Spleen (tissue), 11 donors: ENCODE data around the gene MAST4. TPM values are rescaled to one million over a fixed set of nuclear protein-coding genes. Genes with fewer than 3 reads are reported as not detected.

Experiments
- DNase-seq: peaks from one replicate; pipeline ENCODE4 v3.0.0-alpha.2; 2020
- H3K27ac ChIP-seq, 8 donors: fragments of 200-600 bp; sonication (generic) in 7 of 8; 1 replicate in 4 of 8; 2 replicates in 4 of 8; pipeline versions ENCODE4 v1.5.0 to v1.8.0; 2016 to 2021; ENCODE audit warnings: inconsistent platforms in 4 of 8, mild to moderate bottlenecking in 4 of 8, moderate library complexity in 1 of 8
- H3K27me3 ChIP-seq, 7 donors: fragments of 200-600 bp; sonication (generic) in 6 of 7; replicated peaks in 1 of 7; 1 replicate in 4 of 7; 2 replicates in 3 of 7; pipeline versions ENCODE4 v1.5.0 to v1.8.0; 2016 to 2021; ENCODE audit warnings: inconsistent platforms in 3 of 7, mild to moderate bottlenecking in 1 of 7
- H3K36me3 ChIP-seq, 6 donors: fragments of 200-600 bp; sonication (generic) in 5 of 6; 1 replicate in 4 of 6; 2 replicates in 2 of 6; pipeline versions ENCODE4 v1.5.0 to v1.8.0; 2016 to 2021; ENCODE audit warnings: inconsistent platforms in 2 of 6
- H3K4me1 ChIP-seq, 6 donors: fragments of 200-600 bp; sonication (generic) in 5 of 6; 1 replicate in 3 of 6; 2 replicates in 3 of 6; pipeline versions ENCODE4 v1.5.0 to v1.8.0; 2016 to 2021; ENCODE audit warnings: inconsistent platforms in 3 of 6
- H3K4me3 ChIP-seq, 8 donors: fragments of 200-600 bp; sonication (generic) in 7 of 8; 1 replicate in 4 of 8; 2 replicates in 4 of 8; pipeline versions ENCODE4 v1.5.0 to v1.8.0; 2016 to 2021; ENCODE audit warnings: inconsistent platforms in 4 of 8, mild to moderate bottlenecking in 4 of 8, moderate library complexity in 2 of 8
- H3K9me3 ChIP-seq, 8 donors: fragments of 200-600 bp; sonication (generic) in 7 of 8; 1 replicate in 4 of 8; 2 replicates in 4 of 8; pipeline versions ENCODE4 v1.5.0 to v1.8.0; 2016 to 2021; ENCODE audit warnings: inconsistent platforms in 4 of 8
- CTCF ChIP-seq, 11 experiments: fragments of 200-600 bp in 7 of 11; fragments of 450-650 bp in 4 of 11; sonication (generic) in 4 of 11; IDR thresholded peaks in 8 of 11; conservative IDR thresholded peaks in 3 of 11; 1 replicate in 7 of 11; 2 replicates in 4 of 11; pipeline versions ENCODE4 v1.4.0 to v1.8.0; 2016 to 2021; ENCODE audit warnings: antibody characterized with exemption in 11 of 11, inconsistent platforms in 4 of 11, mild to moderate bottlenecking in 1 of 11
- POLR2A ChIP-seq, 3 donors: fragments of 450-650 bp; IDR thresholded peaks; one replicate each; pipeline ENCODE4 v1.5.1; 2017; ENCODE audit warnings: antibody characterized with exemption in 3 of 3, mild to moderate bottlenecking in 1 of 3
- POLR2AphosphoS5 ChIP-seq, 3 donors: sonication (generic); formaldehyde crosslinking; IDR thresholded peaks; one replicate each; pipeline ENCODE4 v1.5.1; 2017; ENCODE audit warnings: antibody characterized with exemption in 3 of 3
- WGBS, 5 donors: extraction: QIAGEN DNeasy Blood & Tissue Kit in 3 of 5; methylation state at CpG; one replicate each; pipeline versions ENCODE4 v1.1.5 to v1.1.7; 2013 to 2018; 5-methylcytosine and 5-hydroxymethylcytosine counted together
- intact Hi-C: fragments of 100-400 bp; cut with DNase I; formaldehyde crosslinking; loops from one replicate; pipeline ENCODE4 v1.15.0; 2023; ENCODE audit warnings: low total_unique reads
- polyA plus RNA-seq, 3 donors: library from polyadenylated mRNA; stranded (reverse); fragments of 200-250 nt; gene quantifications; one replicate each; pipeline ENCODE4 v1.2.1, GENCODE V29; 2013
- total RNA-seq, 7 donors: library from RNA; depleted of rRNA in 3 of 7; stranded (reverse); fragments of >200 nt in 3 of 7; fragmentation: NEBNext Ultra II Directional in 4 of 7; extraction: Animal tissue kit (Norgen Biotek cat#: 25700) in 4 of 7; gene quantifications; one replicate each; pipeline versions ENCODE4 v1.1.0 to v1.2.1, GENCODE V29; 2016 to 2021
- donor health status: healthy with polysubstance abuse.
- donor health status: DM: no; HTN: no; CAD: no; lungs with moderate emphysema.
- donor health status: DM: no; HTN: no; CAD: no.
- donor health status: Bipolar disorder and iron deficiency.
- donor health status: healthy.
- donor health status: DM: no; HTN: no; CAD: no.
- donor health status: DM: yes; HTN: yes; CAD: no.

MAST4 gene
- total and polyA plus RNA-seq, 10 donors = 2.5 to 43.7 (median 25.4) TPM

GRCh38 chr5:66620711-66621110, 24.5 kb downstream of the MAST4 start:
- no peak overlapping the region for H3K4me3 ChIP-seq
- no peaks in the 10 kb centered on the region for H3K9me3 ChIP-seq
- no peak overlapping the region for H3K27ac ChIP-seq
- H3K27me3 ChIP-seq = no peaks in the 10 kb centered on the region
- intact Hi-C loops = no loop called here
- no peak for TF ChIP-seq CTCF (IDR thresholded peaks at IDR 0.05 in 8 of 11, conservative IDR thresholded peaks at IDR 0.05 in 3 of 11)
- no peak for TF ChIP-seq POLR2A (IDR thresholded peaks at IDR 0.05)
- no peak for TF ChIP-seq POLR2AphosphoS5 (IDR thresholded peaks at IDR 0.05)
- WGBS, 5 donors = 10 to 36% (median 16%) methylated on average over 1 of the region's 1 CpG
- DNase-seq = no peak
- peaks cover 0 to 31% (median 9%) of the 10 kb centered on the region in 6 donors for H3K4me1 ChIP-seq
- no peaks in the 10 kb centered on the region for H3K36me3 ChIP-seq

- Histone ChIP-seq H3K36me3 (no peaks in the 10 kb centered on the region), H3K27ac (no peak overlapping the region), H3K4me3 (no peak overlapping the region), H3K27me3 (no peaks in the 10 kb centered on the region), H3K4me1 (peaks cover 0 to 26% (median 9%) of the 10 kb centered on the region in 6 donors), H3K9me3 (no peaks in the 10 kb centered on the region)
- TF ChIP-seq POLR2AphosphoS5 (IDR thresholded peaks at IDR 0.05) (no peak), POLR2A (IDR thresholded peaks at IDR 0.05) (no peak), CTCF (IDR thresholded peaks at IDR 0.05 in 8 of 11, conservative IDR thresholded peaks at IDR 0.05 in 3 of 11) (no peak)
- DNase-seq = no peak
- WGBS, 5 donors = 42 to 75% (median 61%) methylated on average over 2 of the region's 2 CpGs
- intact Hi-C loops = no loop called here
Measured at GRCh38 chr5:66621146-66621545, 25.0 kb downstream of the MAST4 start.

GRCh38 chr5:66621736-66622135, 25.5 kb downstream of the MAST4 start:
- peaks cover 0 to 20% (median 7%) of the 10 kb centered on the region in 6 donors for H3K4me1 ChIP-seq
- TF ChIP-seq CTCF (IDR thresholded peaks at IDR 0.05 in 8 of 11, conservative IDR thresholded peaks at IDR 0.05 in 3 of 11) (no peak), POLR2AphosphoS5 (IDR thresholded peaks at IDR 0.05) (no peak), POLR2A (IDR thresholded peaks at IDR 0.05) (no peak)
- no peaks in the 10 kb centered on the region for H3K36me3 ChIP-seq
- DNase-seq = no peak
- 72 to 89% (median 84%) methylated on average over 4 of the region's 4 CpGs for WGBS, 5 donors
- no peak overlapping the region for H3K27ac ChIP-seq
- intact Hi-C loops = no loop called here
- H3K9me3 ChIP-seq = no peaks in the 10 kb centered on the region
- no peak overlapping the region for H3K4me3 ChIP-seq
- no peaks in the 10 kb centered on the region for H3K27me3 ChIP-seq

GRCh38 chr5:66628561-66628960, 32.4 kb downstream of the MAST4 start:
- no peaks in the 10 kb centered on the region for H3K27me3 ChIP-seq
- intact Hi-C loops = no loop called here
- TF ChIP-seq POLR2AphosphoS5 (IDR thresholded peaks at IDR 0.05) (no peak), CTCF (IDR thresholded peaks at IDR 0.05 in 8 of 11, conservative IDR thresholded peaks at IDR 0.05 in 3 of 11) (no peak), POLR2A (IDR thresholded peaks at IDR 0.05) (no peak)

More at GRCh38 chr5:66628561-66628960, 32.4 kb downstream of the MAST4 start:
- Histone ChIP-seq H3K36me3 (no peaks in the 10 kb centered on the region), H3K4me3 (no peak overlapping the region), H3K27ac (no peak overlapping the region), H3K9me3 (no peaks in the 10 kb centered on the region), H3K4me1 (peaks cover 0 to 12% (median 0%) of the 10 kb centered on the region in 6 donors)
- WGBS, 5 donors = 80 to 97% (median 83%) methylated on average over 3 of the region's 3 CpGs
- no peak for DNase-seq
